Astrocyte of the spinal cord (primary cell): ENCODE measurements around the gene KCNC4.

Experiments
- DNase-seq: peaks from one replicate; pipeline ENCODE4 v3.0.0; 2011; ENCODE audit warnings: low read depth, low spot score
- H3K4me3 ChIP-seq: 2 replicates; pipeline ENCODE4 v1.5.1; 2011; ENCODE audit warnings: low read depth, mild to moderate bottlenecking, low read length, moderate library complexity
- in situ Hi-C: cut with HindIII; loops from 2 replicates; pipeline ENCODE4 v1.10.0; 2017; ENCODE audit warnings: low sequenced_read_pairs
- TF ChIP-seq, protein P1 (sequence below): IDR thresholded peaks from 2 replicates; pipeline ENCODE4 v1.5.1; 2012; ENCODE audit warnings: low read depth, mild to moderate bottlenecking, low read length, inconsistent platforms

The KCNC4 gene

DNA sequence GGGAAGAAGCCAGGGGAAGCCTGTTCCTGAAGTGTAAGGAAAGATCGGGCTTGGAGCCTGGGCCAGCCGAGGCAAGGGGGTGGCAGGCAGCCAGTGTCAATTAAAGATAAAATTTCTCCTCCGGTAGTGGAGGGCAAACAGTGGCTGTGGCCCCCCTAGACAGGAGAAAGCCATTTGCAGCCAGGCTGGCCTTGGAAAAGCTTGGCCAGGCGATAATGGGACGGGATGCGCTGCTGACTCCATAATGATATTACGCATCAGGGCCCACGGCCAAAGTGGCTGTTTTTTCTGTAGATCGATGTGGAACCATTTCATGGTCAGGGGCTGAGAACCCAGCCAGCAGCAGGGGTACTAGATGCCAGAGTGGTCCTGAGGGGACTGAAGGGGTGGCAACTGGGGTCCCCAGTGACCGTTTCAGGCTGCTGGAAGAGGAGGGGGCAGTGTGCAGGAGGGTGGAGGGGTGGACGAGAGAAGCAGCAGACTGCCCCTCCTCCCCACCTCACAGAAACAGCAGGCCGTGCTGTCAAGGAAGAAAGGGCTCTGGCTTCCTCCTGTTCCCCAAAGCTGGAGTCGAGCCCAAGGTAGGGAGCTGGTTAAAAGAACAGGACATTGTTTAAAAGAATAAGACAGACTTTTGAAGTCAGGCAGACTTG lies 25.2 kb downstream of the KCNC4 start:
- peak; percentile 2 for DNase-seq
- in situ Hi-C loops = no loop called here
- TF ChIP-seq, protein P1, sequence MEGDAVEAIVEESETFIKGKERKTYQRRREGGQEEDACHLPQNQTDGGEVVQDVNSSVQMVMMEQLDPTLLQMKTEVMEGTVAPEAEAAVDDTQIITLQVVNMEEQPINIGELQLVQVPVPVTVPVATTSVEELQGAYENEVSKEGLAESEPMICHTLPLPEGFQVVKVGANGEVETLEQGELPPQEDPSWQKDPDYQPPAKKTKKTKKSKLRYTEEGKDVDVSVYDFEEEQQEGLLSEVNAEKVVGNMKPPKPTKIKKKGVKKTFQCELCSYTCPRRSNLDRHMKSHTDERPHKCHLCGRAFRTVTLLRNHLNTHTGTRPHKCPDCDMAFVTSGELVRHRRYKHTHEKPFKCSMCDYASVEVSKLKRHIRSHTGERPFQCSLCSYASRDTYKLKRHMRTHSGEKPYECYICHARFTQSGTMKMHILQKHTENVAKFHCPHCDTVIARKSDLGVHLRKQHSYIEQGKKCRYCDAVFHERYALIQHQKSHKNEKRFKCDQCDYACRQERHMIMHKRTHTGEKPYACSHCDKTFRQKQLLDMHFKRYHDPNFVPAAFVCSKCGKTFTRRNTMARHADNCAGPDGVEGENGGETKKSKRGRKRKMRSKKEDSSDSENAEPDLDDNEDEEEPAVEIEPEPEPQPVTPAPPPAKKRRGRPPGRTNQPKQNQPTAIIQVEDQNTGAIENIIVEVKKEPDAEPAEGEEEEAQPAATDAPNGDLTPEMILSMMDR = no peak
- no peak overlapping the region for H3K4me3 ChIP-seq

- DNase-seq = peak; percentile 18
- no peak overlapping the region for H3K4me3 ChIP-seq
- TF ChIP-seq, protein P1 = no peak
- in situ Hi-C loops = no loop called here
Measured at GRCh38 chr1:110235834-110236682, 25.9 kb downstream of the KCNC4 start.

DNA sequence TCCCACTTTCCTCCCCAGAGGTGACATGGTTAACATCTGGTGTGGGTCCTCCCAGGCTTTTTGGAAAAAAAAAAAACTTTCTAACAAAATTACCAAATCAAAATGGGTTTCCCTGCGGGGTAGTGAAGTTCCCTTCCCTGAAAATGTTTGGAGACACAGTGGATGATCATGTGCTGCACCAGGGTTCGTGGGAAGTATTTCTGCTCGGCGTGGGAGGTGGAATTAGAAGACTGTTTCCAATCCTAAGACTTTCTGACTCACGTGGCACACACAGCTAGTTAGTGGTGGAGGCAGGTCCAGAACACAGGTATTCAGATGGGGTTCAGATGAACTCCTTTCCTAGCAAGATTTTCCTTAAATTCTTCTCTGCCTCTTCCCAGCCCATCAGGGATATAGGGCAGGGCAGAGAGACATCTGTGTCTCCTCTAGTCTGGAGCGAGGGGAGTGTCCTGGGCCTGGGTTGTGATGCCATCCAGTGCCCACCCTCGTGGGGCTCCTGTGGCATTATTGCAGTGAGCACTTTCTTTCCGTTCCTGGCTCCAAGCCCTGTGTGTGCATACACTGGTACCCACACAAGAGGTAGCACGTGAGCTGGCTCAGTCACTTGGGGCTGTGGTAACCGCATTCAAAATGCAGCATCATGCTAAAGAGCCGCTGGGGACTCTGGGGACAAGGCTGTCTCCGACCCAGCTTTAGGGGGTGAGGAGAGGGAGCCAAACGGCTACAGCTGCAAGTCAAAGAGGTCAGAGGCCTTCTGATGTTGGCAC lies 27.5 kb downstream of the KCNC4 start:
- TF ChIP-seq, protein P1 = no peak
- DNase-seq = no peak
- in situ Hi-C loops = no loop called here
- no peak overlapping the region for H3K4me3 ChIP-seq

DNA sequence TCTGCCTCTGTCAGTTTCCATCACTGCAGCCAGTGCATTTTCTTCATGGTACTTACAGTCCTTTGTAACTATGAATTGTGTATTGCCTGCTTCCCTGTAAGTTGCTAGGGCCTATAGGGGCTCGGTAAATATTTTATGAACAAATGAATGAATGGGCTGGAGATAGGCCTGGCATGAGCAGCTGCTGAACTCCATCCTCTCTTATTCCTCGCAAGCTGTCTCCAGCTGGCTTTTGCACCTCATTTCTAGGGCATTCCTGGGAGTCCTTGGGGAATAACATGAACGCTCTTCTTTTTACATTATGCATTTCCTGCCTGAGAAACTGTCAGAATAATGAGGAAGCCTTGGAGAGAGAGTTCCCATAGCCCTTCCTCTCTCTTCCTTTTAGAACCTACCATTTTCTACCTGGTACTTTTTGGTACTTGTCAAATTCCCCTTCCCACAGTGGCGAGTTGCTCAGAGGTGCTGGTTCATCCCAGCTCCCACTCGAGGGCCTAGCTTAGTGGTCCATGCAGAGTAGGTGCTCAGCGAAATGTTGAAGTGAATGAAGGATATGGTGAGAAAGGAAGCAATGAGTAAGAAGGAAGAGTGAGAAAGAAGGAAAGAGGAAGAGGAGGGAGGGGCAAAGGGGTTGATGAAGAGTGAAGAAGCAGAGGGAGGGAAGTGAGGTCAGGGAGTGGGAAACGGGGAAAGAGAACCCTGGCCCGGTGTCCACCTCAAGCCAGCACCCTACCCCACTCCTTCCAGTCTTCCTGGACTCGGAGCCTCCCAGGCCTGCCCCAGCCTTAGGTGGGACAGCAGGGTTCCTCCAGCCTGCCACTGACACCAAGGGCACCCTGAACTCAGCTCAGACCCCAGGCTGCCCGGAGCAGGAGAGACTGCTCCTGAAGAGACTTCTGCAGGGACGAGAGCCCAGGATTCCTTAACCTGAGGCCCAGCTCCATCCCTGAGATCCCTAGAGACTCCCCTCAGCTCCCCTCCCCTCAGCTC lies 29.6 kb downstream of the KCNC4 start:
- in situ Hi-C loops = no loop called here
- no peak overlapping the region for H3K4me3 ChIP-seq
- TF ChIP-seq, protein P1 = no peak
- no peak for DNase-seq

DNA sequence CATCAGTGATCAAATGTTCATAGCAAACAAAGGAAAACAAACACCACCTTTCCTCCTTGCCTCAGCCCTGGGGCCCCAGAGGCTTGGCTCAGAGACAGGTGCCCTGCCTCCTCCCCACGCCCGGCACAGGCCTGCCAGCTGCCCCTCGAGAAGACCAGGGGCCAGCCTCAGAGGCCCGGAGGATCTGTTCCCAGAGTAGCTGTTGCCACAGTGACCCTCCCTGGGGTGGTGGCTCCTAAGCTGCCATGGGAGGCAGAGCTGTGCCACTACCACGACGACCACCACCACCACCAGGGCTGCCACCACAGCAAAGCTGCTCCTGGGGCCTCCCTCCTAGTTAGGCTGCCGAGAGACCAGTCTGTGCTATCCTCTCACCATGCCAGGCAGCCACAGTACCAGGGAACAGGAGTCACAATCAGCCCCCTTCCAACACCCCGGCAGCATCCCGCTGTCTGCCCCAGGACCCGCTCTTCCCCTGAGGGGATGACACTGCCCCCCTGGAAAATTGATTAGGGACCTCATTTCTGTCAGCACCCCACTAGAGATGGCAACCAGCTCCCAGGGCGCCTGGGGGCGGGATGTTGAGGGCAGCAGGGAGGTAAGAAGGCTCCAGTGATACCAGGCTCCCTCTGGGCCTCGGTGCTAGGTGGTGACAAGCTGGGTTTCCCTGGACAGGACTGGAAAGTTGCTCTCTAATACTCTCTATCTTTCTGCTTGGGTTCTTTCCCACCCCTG lies 30.5 kb downstream of the KCNC4 start:
- in situ Hi-C loops = no loop called here
- TF ChIP-seq, protein P1 = no peak
- H3K4me3 ChIP-seq = no peak overlapping the region
- DNase-seq = no peak
